OCI-LY7 (cell line): ENCODE data around the gene ANKLE1. TPM values are rescaled to one million over a fixed set of nuclear protein-coding genes. Genes with fewer than 3 reads are reported as not detected.
A peak's percentile ranks its signal among the peaks of the same experiment; 100 is the strongest.

ENCODE experiments used
- BruUV-seq: library from RNA; stranded (reverse); fragments of 400-500 nt; replicated peaks from 2 replicates; lab custom pipeline; 2021; lab: Mats Ljungman, UMichigan
- CTCF ChIA-PET: fragments of 300-600 bp; sonication (Branson Sonifier 250); formaldehyde crosslinking; loops from one replicate; lab custom pipeline; 2022; ENCODE audit warnings: antibody characterized with exemption; ENCODE audit not compliant: unreplicated experiment; lab: Charles Lee
- POLR2A ChIA-PET: fragments of 300-600 bp; sonication (Branson Sonifier 250); formaldehyde crosslinking; loops from one replicate; lab custom pipeline; 2022; ENCODE audit warnings: antibody characterized with exemption; lab: Charles Lee
- DNase-seq: peaks from one replicate; pipeline ENCODE4 v3.0.0-alpha.2; 2015; ENCODE audit warnings: low spot score
- H2AFZ ChIP-seq: fragments of 200-600 bp; sonication (generic), shearing (Covaris generic); 2 replicates; pipeline ENCODE4 v1.6.1; 2014; ENCODE audit warnings: mild to moderate bottlenecking, antibody characterized with exemption, low read length, moderate library complexity
- H3K27ac ChIP-seq: fragments of 200-600 bp; sonication (generic); 2 replicates; pipeline ENCODE4 v1.5.1; 2014; ENCODE audit warnings: mixed run types, low read depth, mild to moderate bottlenecking, moderate library complexity, low read length, inconsistent platforms; ENCODE audit not compliant: poor library complexity, severe bottlenecking
- H3K36me3 ChIP-seq: fragments of 200-600 bp; sonication (generic); 2 replicates; pipeline ENCODE4 v1.6.1; 2014; ENCODE audit warnings: mild to moderate bottlenecking, antibody characterized with exemption, low read length, moderate library complexity, mixed read lengths; ENCODE audit not compliant: insufficient read depth
- H3K4me1 ChIP-seq: fragments of 200-600 bp; sonication (generic); 2 replicates; pipeline ENCODE4 v1.5.1; 2014; ENCODE audit warnings: mild to moderate bottlenecking, low read length; ENCODE audit not compliant: insufficient read depth, poor library complexity, severe bottlenecking
- H3K4me2 ChIP-seq: fragments of 200-600 bp; sonication (generic); 2 replicates; pipeline ENCODE4 v1.6.1; 2014; ENCODE audit warnings: mild to moderate bottlenecking, low read length
- H3K4me3 ChIP-seq: fragments of 200-600 bp; sonication (generic); 2 replicates; pipeline ENCODE4 v1.5.1; 2014; ENCODE audit warnings: mild to moderate bottlenecking, low read depth, low read length; ENCODE audit not compliant: poor library complexity, severe bottlenecking
- H3K79me2 ChIP-seq: fragments of 200-600 bp; sonication (generic); 2 replicates; pipeline ENCODE4 v1.6.1; 2016; ENCODE audit warnings: low read depth, mild to moderate bottlenecking, low read length, moderate library complexity, mixed read lengths; ENCODE audit not compliant: insufficient read depth
- H3K9me2 ChIP-seq: fragments of 200-600 bp; sonication (generic); 2 replicates; pipeline ENCODE4 v1.6.1; 2016; ENCODE audit warnings: mild to moderate bottlenecking, low read length, mixed read lengths; ENCODE audit not compliant: insufficient read depth
- H3K9me3 ChIP-seq: fragments of 200-600 bp; sonication (generic); 2 replicates; pipeline ENCODE4 v1.6.1; 2014; ENCODE audit warnings: mild to moderate bottlenecking, mixed run types, low read length, mixed read lengths
- H4K20me1 ChIP-seq: fragments of 200-600 bp; sonication (generic); 2 replicates; pipeline ENCODE4 v1.6.1; 2014; ENCODE audit warnings: mild to moderate bottlenecking, antibody characterized with exemption, low read length, moderate library complexity, mixed read lengths; ENCODE audit not compliant: insufficient read depth
- CTCF ChIP-seq: fragments of 200-600 bp; sonication (generic); conservative IDR thresholded peaks from 2 replicates; pipeline ENCODE4 v1.5.1; 2014; ENCODE audit warnings: mild to moderate bottlenecking, antibody characterized with exemption, low read length, moderate library complexity, mixed read lengths
- EZH2phosphoT487 ChIP-seq: fragments of 200-600 bp; sonication (generic); IDR thresholded peaks from 2 replicates; pipeline ENCODE4 v1.6.1; 2018; ENCODE audit warnings: low read depth, borderline replicate concordance, mild to moderate bottlenecking, mixed run types, antibody characterized with exemption, low read length, moderate library complexity, mixed read lengths
- intact Hi-C: fragments of 100-400 bp; cut with micrococcal nuclease; formaldehyde crosslinking; loops from one replicate; pipeline ENCODE4 v1.10.0; 2022; ENCODE audit not compliant: unreplicated experiment
- total RNA-seq, 2 experiments: library from RNA; depleted of rRNA in 1 of 2; stranded (reverse); fragments of >200 nt in 1 of 2; shearing (Covaris generic) in 1 of 2; gene quantifications; 2 replicates each; pipeline ENCODE4 v1.2.3, GENCODE V29; 2014 to 2022

Gene ANKLE1
- total RNA-seq, 2 experiments from 2014 or later = 45.1 to 59.4 TPM

- H2AFZ ChIP-seq = peak overlapping the region; percentile 84; the same call in 1 of the 2 replicates
- ChIA-PET POLR2A (interaction anchor here (0.5 kb wide), 1 partner anchor 444 kb away, joined by 5 read pairs; no protein-coding TSS in a partner anchor), CTCF (no interaction called here)
- intact Hi-C loops = loop anchor here (10.0 kb wide), 1 partner anchor 352 kb away; no protein-coding TSS in a partner anchor
- H3K9me3 ChIP-seq = no peaks in the 10 kb centered on the region
- H3K36me3 ChIP-seq = no peaks in the 10 kb centered on the region
- H3K27ac ChIP-seq = peak overlapping the region; percentile 69
- DNase-seq = no peak
- peaks cover 37% of the 10 kb centered on the region for H3K4me1 ChIP-seq
- BruUV-seq = no TSS peak
- peak overlapping the region; percentile 95 for H3K4me2 ChIP-seq
- peak overlapping the region; percentile 73 for H3K4me3 ChIP-seq
- no peaks in the 10 kb centered on the region for H4K20me1 ChIP-seq
- TF ChIP-seq CTCF (no peak), EZH2phosphoT487 (no peak)
- peaks cover 23% of the 10 kb centered on the region; the same call in 1 of the 2 replicates for H3K79me2 ChIP-seq
- H3K9me2 ChIP-seq = no peaks in the 10 kb centered on the region
Measured at GRCh38 chr19:17246681-17247425, 34.8 kb upstream of the ANKLE1 start.

DNA sequence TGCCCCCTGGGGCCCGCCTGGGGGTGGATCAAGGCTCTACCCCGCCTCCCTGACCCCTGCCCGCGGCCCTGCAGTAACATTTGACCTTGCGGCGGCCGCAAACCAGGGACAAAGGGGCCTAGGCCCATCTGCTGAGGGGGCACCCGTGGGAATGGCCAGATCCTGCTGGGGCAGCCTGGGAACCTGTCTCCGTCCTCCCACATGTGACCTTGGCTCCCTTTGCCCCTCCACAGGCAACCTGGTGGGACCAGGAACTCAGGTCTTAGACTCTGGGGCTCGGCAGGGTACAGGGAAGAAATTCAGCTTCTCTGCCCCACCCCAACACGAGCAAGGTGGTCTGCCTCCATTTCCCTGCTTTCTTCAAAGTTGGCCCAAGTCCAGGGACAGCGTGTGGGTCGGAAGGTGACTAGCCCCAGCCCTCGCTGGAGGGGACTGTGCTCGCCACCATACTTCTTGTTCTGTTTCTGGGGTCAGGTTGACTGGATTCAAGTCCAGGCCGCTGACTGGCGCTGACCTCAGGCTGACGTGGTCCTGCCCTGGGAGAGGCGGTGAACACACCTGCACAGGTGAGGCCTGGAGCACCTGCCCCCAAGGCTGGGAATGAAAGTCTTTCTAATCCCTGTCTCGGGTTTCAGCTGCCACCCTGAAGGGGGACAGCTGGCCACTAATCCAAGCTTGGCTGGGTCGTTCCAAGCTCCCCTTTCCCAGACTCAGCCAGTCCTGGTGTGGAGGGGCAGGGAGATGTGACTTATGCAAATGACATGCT lies 33.5 kb upstream of the ANKLE1 start:
- POLR2A ChIA-PET = interaction anchor here (0.6 to 1.1 kb wide), 5 partner anchors 11 to 92 kb away, joined by 3 to 4 read pairs (median 3); partner anchors contain the start of gene BABAM1
- Histone ChIP-seq H3K9me3 (no peaks in the 10 kb centered on the region), H2AFZ (no peak overlapping the region), H3K4me2 (no peak overlapping the region), H3K27ac (no peak overlapping the region), H3K79me2 (peaks cover 16% of the 10 kb centered on the region; the same call in 1 of the 2 replicates), H3K4me1 (peaks cover 26% of the 10 kb centered on the region), H3K36me3 (no peaks in the 10 kb centered on the region), H4K20me1 (no peaks in the 10 kb centered on the region), H3K9me2 (no peaks in the 10 kb centered on the region), H3K4me3 (no peak overlapping the region)
- intact Hi-C loops = loop anchor here (10.0 kb wide), 1 partner anchor 353 kb away; no protein-coding TSS in a partner anchor
- no peak for TF ChIP-seq CTCF
- no peak for TF ChIP-seq EZH2phosphoT487
- CTCF ChIA-PET = interaction anchor here (0.6 kb wide), 1 partner anchor 17 kb away, joined by 3 read pairs; no protein-coding TSS in a partner anchor
- BruUV-seq = no TSS peak
- DNase-seq = no peak
